Measurements from ENCODE around the gene ACE. TPM values are rescaled to one million over a fixed set of nuclear protein-coding genes. Genes with fewer than 3 reads are reported as not detected.

The ACE gene
- total RNA-seq, 1 donor from 2014 or later = not detected

DNA sequence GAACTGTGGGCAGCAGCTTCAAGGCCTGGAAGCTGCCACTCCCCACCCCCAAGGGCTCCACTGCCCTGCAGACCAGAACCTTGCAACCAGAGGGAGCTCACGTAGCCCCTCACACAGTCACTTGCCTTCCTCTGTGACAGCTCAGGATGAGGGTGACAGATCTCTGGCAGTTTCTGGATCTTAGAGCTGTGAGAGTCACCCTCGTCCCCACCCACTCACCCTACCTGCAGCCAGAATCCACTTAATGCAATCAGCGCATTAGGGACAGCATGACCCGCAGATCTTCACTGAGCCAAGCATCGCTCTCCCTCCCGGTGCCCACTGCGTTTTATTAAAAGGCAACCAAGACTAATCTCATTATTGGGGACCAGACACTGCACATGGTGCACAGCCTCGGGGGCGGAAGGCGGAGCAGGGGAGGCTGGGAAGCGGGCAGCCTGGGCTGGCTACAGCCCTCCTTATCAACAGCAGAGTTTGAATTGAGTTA lies 34.3 kb upstream of the ACE start:
- Histone ChIP-seq H3K9me3 (ENCODE audit: low read depth) (no peaks in the 10 kb centered on the region), H3K27me3 (peaks cover 35% of the 10 kb centered on the region), H3K4me1 (peaks cover 3% of the 10 kb centered on the region), H3K4me2 (no peak overlapping the region), H3K36me3 (no peaks in the 10 kb centered on the region), H3K79me2 (ENCODE audit: low read depth) (no peaks in the 10 kb centered on the region), H3K4me3 (no peak overlapping the region), H3K27ac (no peak overlapping the region), H2AFZ (replicated peaks) (no peak overlapping the region), H3F3A (ENCODE audit: low read depth) (peaks cover 10% of the 10 kb centered on the region), H4K20me1 (ENCODE audit: low read depth) (peaks cover 5% of the 10 kb centered on the region), H3K9ac (no peak overlapping the region)
- H3K27me3 Mint-ChIP-seq (ENCODE audit: insufficient read depth, low read depth) = peaks cover 9% of the 10 kb centered on the region
- peaks cover 40% of the 10 kb centered on the region for H3K4me1 Mint-ChIP-seq
- H3K36me3 Mint-ChIP-seq = no peaks in the 10 kb centered on the region
- peak; percentile 67 for DNase-seq (ENCODE audit: low spot score)
- H3K27ac Mint-ChIP-seq = peak overlapping the region; percentile 63
- peak overlapping the region; percentile 50 for H3K4me3 Mint-ChIP-seq
- no peak for TF ChIP-seq EZH2 (IDR thresholded peaks at IDR 0.05)
- TF ChIP-seq, protein P1, sequence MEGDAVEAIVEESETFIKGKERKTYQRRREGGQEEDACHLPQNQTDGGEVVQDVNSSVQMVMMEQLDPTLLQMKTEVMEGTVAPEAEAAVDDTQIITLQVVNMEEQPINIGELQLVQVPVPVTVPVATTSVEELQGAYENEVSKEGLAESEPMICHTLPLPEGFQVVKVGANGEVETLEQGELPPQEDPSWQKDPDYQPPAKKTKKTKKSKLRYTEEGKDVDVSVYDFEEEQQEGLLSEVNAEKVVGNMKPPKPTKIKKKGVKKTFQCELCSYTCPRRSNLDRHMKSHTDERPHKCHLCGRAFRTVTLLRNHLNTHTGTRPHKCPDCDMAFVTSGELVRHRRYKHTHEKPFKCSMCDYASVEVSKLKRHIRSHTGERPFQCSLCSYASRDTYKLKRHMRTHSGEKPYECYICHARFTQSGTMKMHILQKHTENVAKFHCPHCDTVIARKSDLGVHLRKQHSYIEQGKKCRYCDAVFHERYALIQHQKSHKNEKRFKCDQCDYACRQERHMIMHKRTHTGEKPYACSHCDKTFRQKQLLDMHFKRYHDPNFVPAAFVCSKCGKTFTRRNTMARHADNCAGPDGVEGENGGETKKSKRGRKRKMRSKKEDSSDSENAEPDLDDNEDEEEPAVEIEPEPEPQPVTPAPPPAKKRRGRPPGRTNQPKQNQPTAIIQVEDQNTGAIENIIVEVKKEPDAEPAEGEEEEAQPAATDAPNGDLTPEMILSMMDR (IDR thresholded peaks at IDR 0.05) = peak; percentile 41
- H3K9me3 Mint-ChIP-seq = no peaks in the 10 kb centered on the region

DNA sequence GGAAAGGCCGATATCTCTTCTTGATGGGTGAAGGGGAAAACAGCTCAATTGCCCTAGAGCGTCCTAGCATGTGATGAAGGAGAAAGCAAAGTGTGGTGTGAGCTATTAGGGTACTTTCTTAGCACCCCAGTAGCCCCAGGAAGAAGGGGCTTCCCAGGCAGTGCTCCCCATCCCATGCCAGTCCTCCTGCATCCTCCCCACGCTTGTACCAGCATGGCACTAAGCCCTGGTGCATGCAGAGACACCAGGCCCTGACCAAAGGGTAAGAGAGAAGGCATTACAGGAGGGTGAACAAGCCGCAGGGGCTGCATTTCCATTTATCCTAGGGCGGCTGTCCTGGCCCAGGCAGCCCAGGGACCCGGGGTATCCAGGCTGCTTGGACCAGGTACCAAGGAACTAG lies 33.8 kb upstream of the ACE start:
- peaks cover 5% of the 10 kb centered on the region for H4K20me1 ChIP-seq (ENCODE audit: low read depth)
- no peak overlapping the region for H3K27ac ChIP-seq
- H2AFZ ChIP-seq (replicated peaks) = no peak overlapping the region
- peaks cover 10% of the 10 kb centered on the region for H3F3A ChIP-seq (ENCODE audit: low read depth)
- peaks cover 37% of the 10 kb centered on the region for H3K27me3 ChIP-seq
- no peak overlapping the region for H3K4me2 ChIP-seq
- H3K4me3 Mint-ChIP-seq = peak overlapping the region; percentile 50
- H3K36me3 ChIP-seq = no peaks in the 10 kb centered on the region
- no peak for DNase-seq (ENCODE audit: low spot score)
- no peaks in the 10 kb centered on the region for H3K9me3 ChIP-seq (ENCODE audit: low read depth)
- H3K27me3 Mint-ChIP-seq (ENCODE audit: insufficient read depth, low read depth) = peaks cover 10% of the 10 kb centered on the region
- H3K36me3 Mint-ChIP-seq = no peaks in the 10 kb centered on the region
- H3K4me3 ChIP-seq = no peak overlapping the region
- H3K4me1 ChIP-seq = peaks cover 3% of the 10 kb centered on the region
- peaks cover 40% of the 10 kb centered on the region for H3K4me1 Mint-ChIP-seq
- H3K9me3 Mint-ChIP-seq = no peaks in the 10 kb centered on the region
- H3K9ac ChIP-seq = no peak overlapping the region
- no peak overlapping the region for H3K27ac Mint-ChIP-seq
- TF ChIP-seq, protein P1 (IDR thresholded peaks at IDR 0.05) = no peak
- TF ChIP-seq EZH2 (IDR thresholded peaks at IDR 0.05) (no peak), EZH2phosphoT487 (IDR thresholded peaks at IDR 0.05) (no peak)
- no peaks in the 10 kb centered on the region for H3K79me2 ChIP-seq (ENCODE audit: low read depth)

DNA sequence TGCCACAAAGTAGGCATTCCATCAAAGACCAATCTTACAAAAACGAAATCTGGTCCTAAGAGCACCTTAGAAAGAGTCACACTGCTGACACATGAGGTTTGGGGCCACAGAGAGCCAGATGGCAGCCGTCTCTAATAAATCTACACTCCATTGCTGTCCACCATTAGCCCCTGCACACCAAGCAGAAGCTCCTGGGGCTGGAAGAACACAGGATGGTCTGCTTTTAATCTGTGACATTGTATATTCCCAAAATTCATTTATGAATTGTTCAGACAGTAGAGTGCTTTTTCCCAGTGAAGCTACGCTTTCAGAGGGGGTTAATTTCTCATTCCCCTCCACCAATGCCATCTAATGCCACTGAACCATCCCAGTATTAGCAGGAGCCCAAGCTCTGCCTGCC lies 32.4 kb upstream of the ACE start:
- Histone ChIP-seq H3K9me3 (ENCODE audit: low read depth) (no peaks in the 10 kb centered on the region), H3K79me2 (ENCODE audit: low read depth) (no peaks in the 10 kb centered on the region), H3K27me3 (peaks cover 37% of the 10 kb centered on the region), H3K4me1 (peaks cover 3% of the 10 kb centered on the region), H3K4me2 (no peak overlapping the region), H3F3A (ENCODE audit: low read depth) (peaks cover 10% of the 10 kb centered on the region), H4K20me1 (ENCODE audit: low read depth) (peaks cover 5% of the 10 kb centered on the region), H2AFZ (replicated peaks) (no peak overlapping the region), H3K36me3 (no peaks in the 10 kb centered on the region), H3K9ac (no peak overlapping the region), H3K4me3 (no peak overlapping the region), H3K27ac (no peak overlapping the region)
- Mint-ChIP-seq H3K9me3 (no peaks in the 10 kb centered on the region), H3K4me1 (peaks cover 43% of the 10 kb centered on the region), H3K27me3 (ENCODE audit: insufficient read depth, low read depth) (peaks cover 15% of the 10 kb centered on the region), H3K27ac (no peak overlapping the region), H3K4me3 (peak overlapping the region; percentile 85), H3K36me3 (no peaks in the 10 kb centered on the region)
- DNase-seq (ENCODE audit: low spot score) = no peak
- no peak for TF ChIP-seq EZH2phosphoT487 (IDR thresholded peaks at IDR 0.05)
- no peak for TF ChIP-seq EZH2 (IDR thresholded peaks at IDR 0.05)
- TF ChIP-seq, protein P1 (IDR thresholded peaks at IDR 0.05) = no peak

Measured in neural progenitor cell (in vitro differentiated cells).